PFSK-1 (cell line): Measurements from ENCODE around the gene POU2F2.

Experiments used
- FOXP2 ChIP-seq: optimal IDR thresholded peaks from 2 replicates; pipeline ENCODE3; 2011; ENCODE audit warnings: borderline replicate concordance, control low read depth, inconsistent platforms; ENCODE audit not compliant: insufficient read depth; ENCODE audit errors: extremely low read length, extremely low read depth
- POLR2AphosphoS5 ChIP-seq: IDR thresholded peaks from 2 replicates; pipeline ENCODE4 v1.6.1; 2012; ENCODE audit warnings: low read depth, mild to moderate bottlenecking, control low read depth, low read length, moderate library complexity
- SIN3A ChIP-seq: IDR thresholded peaks from 2 replicates; pipeline ENCODE4 v1.6.1; 2012; ENCODE audit warnings: mild to moderate bottlenecking, low read length, moderate library complexity, borderline replicate concordance; ENCODE audit not compliant: insufficient read depth
- TAF1 ChIP-seq: IDR thresholded peaks from 2 replicates; pipeline ENCODE4 v1.6.1; 2012; ENCODE audit warnings: low read length, control low read depth, borderline replicate concordance; ENCODE audit not compliant: insufficient read depth
- TF ChIP-seq, protein P1 (sequence below), 2 experiments: IDR thresholded peaks; 2 replicates each; pipeline versions ENCODE4 v1.6.1 to v1.8.0; 2011 to 2012; ENCODE audit warnings: low read depth in 2 of 2, low read length in 2 of 2, control low read depth in 1 of 2, inconsistent platforms in 1 of 2, mild to moderate bottlenecking in 1 of 2, moderate library complexity in 1 of 2; ENCODE audit not compliant: insufficient read depth in 1 of 2

POU2F2 gene

DNA sequence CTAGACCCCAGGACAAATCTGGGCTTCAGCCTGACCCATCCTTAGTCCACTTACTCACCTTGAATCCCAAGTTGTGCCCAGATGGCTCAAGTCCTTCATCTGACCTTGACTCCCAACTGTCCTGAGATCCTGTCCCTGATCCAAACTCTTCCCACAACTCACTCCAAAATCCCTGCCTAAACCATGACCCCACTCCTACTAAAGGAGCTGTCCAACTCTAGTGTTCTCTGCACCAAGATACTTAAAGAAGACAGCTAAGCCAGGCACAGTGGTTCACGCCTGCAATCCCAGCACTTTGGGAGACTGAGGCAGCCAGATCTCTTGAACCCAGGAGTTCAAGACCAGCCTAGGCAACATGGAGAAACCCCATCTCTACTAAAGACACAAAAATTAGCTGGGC is 8.5 kb downstream of the POU2F2 start:
- TF ChIP-seq POLR2AphosphoS5 = no peak
- TF ChIP-seq, protein P1, sequence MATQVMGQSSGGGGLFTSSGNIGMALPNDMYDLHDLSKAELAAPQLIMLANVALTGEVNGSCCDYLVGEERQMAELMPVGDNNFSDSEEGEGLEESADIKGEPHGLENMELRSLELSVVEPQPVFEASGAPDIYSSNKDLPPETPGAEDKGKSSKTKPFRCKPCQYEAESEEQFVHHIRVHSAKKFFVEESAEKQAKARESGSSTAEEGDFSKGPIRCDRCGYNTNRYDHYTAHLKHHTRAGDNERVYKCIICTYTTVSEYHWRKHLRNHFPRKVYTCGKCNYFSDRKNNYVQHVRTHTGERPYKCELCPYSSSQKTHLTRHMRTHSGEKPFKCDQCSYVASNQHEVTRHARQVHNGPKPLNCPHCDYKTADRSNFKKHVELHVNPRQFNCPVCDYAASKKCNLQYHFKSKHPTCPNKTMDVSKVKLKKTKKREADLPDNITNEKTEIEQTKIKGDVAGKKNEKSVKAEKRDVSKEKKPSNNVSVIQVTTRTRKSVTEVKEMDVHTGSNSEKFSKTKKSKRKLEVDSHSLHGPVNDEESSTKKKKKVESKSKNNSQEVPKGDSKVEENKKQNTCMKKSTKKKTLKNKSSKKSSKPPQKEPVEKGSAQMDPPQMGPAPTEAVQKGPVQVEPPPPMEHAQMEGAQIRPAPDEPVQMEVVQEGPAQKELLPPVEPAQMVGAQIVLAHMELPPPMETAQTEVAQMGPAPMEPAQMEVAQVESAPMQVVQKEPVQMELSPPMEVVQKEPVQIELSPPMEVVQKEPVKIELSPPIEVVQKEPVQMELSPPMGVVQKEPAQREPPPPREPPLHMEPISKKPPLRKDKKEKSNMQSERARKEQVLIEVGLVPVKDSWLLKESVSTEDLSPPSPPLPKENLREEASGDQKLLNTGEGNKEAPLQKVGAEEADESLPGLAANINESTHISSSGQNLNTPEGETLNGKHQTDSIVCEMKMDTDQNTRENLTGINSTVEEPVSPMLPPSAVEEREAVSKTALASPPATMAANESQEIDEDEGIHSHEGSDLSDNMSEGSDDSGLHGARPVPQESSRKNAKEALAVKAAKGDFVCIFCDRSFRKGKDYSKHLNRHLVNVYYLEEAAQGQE (IDR thresholded peaks at IDR 0.05; ENCODE audit: insufficient read depth in 1 of 2, low read depth in 2 of 2, low read length in 2 of 2) = peak in 1 of 2 experiments; percentile 75; a peak in 2 of 4 replicates

DNA sequence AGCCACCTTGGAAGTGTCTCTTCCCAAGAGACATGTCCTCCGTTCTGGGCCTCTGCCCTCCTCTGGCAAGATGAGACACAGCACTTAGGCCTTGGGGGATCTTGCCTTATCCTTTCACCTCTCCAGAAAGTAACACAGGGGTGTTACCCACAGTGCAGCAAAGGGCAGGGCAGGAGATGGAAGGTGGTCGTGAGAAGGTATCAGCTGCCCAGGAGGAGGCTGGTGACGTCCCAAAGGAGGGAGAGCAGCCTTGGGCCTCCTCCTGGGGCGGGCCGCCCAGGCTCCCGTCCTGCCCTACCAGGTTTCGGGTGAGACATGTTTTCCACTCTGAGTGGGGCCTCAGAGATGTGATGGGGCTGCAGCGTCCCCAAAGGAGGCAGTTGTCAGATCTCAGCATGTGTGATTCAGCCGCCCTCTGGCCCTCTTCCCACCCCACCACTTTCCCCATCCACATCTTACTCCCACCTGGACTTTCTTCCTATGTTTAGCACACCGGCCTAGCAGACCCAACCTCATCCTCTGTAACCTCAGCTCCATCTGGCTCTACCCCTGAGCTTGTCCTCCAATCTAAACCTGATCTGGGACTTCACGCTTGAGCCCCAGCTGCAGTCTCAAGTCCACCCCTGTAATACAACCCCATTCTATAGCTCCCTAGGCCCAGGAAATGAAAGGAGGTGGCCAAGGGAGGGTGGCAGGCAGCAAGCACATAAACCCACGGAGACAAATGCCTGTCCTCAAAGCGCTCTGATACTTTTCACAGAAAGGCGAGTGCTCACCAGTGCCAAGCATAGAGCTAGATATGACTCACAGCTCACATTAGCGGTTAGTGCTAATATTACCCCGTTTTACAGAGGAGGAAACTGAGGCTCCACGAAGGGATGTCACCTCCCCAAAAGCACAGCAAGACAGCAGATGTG is 9.3 kb downstream of the POU2F2 start:
- TF ChIP-seq FOXP2 (no peak), POLR2AphosphoS5 (no peak), SIN3A (no peak), TAF1 (no peak)
- TF ChIP-seq, protein P1 (IDR thresholded peaks at IDR 0.05; ENCODE audit: insufficient read depth in 1 of 2, low read depth in 2 of 2, low read length in 2 of 2) = no peak

DNA sequence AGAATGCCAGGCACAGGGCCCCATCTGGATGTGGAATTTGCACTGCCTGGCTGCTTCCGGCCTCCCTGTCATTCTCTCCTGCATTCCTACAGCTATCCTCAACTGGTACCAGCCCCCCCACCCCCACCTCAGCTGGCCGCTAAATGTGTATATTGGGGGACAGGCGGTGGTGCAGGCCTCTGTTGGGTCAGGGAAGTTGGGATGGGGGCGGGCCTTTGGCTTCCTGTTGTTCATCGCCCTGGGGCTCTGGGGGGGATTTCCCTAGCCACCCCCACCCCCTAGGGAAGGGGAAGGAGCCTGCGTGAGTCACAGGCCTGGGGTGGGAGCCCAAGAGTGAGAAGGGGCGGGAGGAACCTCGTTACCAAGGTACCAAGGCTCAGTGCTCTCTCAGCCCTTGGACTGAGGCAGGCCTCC is 10.6 kb downstream of the POU2F2 start:
- TF ChIP-seq FOXP2 = no peak
- TF ChIP-seq, protein P1 (IDR thresholded peaks at IDR 0.05; ENCODE audit: insufficient read depth in 1 of 2, low read depth in 2 of 2, low read length in 2 of 2) = no peak
- TF ChIP-seq SIN3A = no peak
- no peak for TF ChIP-seq POLR2AphosphoS5
- TF ChIP-seq TAF1 = no peak

DNA sequence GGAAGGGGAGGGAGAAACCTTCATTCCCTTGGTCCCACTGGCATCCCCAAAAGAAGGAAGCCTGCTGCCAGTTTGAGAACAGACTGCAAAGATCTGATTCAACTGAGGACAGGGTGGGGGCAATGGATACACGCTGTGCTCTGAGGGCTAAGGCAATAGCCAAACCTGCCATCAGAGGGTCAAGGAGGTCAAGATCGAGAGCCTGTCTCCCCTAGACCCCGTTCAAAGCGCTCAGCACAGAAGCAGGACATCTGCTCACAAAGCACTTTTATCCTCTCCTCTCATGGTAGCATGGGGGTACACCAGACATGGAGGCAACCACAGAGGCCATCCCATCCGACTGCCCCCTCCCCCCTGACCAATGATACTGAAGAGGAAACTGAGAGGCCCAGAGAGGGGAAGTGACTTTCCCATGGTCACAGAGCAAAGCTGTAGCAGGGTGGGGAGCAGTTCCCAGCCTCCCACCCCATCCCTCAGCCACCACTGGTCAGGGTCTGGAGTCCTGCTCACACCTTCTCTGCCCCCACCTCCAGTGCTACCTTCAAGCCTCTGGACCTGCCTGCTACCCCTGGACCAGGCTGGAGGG is 11.1 kb downstream of the POU2F2 start:
- TF ChIP-seq, protein P1 (IDR thresholded peaks at IDR 0.05; ENCODE audit: insufficient read depth in 1 of 2, low read depth in 2 of 2, low read length in 2 of 2) = no peak
- no peak for TF ChIP-seq SIN3A
